Measurements from ENCODE around the gene CCNL1.

The CCNL1 gene

DNA sequence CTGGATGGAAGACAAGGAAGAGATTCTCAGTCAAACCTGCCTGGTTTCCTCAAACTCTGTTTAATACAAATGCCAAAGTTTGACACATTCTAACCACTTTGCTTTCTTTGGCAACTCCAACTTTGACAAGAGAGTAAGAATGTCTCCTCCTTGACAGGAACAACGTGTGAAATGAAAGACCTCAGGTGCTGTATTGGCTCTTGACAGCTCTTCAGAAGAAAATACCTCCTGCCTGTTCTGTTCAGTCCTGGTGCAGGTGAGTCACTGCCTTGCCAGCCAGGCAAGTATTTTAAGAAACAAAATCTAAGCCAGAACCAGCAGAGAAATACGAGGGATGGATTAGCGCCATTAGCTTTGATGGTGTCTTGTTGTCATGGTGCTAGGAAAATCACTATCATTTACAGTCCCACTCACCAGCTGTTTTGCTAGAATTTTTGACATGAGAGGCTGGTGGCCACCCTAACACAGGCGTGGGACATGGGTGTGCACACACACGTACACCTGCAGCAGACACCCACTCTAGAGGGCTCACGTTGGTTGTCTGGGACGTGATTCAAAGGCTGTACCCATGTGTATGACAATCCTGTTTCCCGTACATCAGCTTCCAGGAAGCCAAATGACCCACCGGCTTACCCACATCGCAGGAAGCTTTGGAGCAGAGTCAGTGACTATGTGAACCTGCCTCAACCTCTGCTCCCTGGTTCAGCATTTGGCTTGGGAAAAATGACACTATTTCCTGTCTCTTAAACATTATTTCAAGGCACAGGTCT is 60.4 kb downstream of the CCNL1 start:
- TF ChIP-seq GATA3 (IDR thresholded peaks at IDR 0.05; ENCODE audit: low read depth, low read length) = no peak
- no peak for TF ChIP-seq GATA2 (IDR thresholded peaks at IDR 0.05; ENCODE audit: low read depth, low read length)

DNA sequence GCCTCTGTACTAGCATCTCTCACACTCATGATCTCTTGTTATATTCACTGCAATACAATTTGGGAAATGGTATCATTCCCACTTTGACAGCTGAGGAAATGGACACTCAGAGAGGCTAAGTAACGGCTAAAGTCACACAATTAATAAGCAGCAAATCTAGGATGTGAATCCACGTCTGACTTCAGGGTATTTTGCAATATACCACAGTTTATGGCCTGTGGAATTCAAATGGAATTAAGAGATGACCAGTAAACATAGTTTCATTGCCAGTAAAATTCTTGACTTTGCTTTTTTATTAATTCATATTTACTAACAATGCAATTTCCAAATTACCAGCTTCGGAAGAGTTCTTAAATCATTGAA is 61.1 kb downstream of the CCNL1 start:
- TF ChIP-seq GATA2 (IDR thresholded peaks at IDR 0.05; ENCODE audit: low read depth, low read length) (no peak), GATA3 (IDR thresholded peaks at IDR 0.05; ENCODE audit: low read depth, low read length) (no peak)

DNA sequence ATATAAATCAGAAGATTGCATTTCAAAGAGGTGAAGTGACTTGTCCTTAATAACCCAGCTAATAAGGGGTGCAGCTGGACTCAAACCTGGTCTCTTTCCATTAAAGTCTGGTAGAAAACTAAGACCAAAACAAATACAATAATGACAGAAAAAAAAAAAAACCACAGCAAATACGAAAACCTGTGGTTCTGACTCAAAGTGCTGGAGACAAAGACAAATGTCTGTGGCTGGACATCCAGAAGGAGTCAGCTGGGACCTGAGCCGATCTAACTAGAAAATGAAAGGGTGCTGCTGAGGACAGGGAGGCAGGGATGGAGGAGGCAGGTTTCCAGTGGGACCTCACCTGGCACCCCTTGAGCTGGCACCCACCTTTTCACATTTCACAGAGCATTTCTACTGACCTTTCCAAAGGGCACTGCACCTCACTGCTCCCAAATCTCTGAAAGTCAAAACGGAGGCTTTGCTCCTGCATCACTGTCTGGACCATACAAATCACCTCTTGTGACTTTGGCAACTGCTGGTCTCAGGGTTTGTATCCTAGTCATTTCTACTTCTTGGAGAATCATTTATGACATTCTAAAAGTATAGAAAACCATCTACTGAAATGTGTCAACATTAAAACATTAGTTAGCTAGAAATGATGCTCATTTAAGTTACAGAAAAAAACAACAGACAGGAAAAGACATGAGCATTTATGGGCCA is 61.7 kb downstream of the CCNL1 start:
- TF ChIP-seq GATA2 (IDR thresholded peaks at IDR 0.05; ENCODE audit: low read depth, low read length) (no peak), GATA3 (IDR thresholded peaks at IDR 0.05; ENCODE audit: low read depth, low read length) (no peak)

All from SH-SY5Y (cell line).